ENCODE results near the gene PIAS4.

The PIAS4 gene

DNA sequence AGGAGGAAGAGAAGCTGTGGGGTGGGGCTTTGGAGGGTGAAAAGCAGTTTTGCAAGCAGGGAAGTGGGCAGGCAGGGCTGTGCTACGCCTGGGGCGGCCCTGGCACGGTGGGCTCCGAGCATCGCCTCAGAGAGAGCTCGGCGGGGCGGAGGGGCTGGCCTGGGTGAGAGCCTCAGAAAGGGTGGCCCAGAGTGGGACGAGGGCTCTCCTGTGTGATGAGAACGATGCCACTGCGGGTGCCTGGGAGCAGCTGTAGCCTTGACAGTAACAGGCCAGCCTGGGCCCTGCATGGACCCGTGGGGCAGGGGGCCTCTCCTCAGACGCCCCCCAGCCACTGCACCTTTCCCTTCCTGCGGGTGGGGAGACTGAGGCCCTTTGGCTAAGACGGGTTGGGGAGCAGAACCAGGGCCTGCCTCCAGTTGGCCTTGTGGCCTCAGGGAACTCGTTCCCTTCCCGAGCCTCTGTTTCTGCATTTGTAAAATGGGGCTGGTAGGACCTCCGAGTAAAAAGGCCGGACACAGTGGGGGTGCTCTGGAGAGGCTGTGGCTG is 27.6 kb downstream of the PIAS4 start:
- Mint-ChIP-seq H3K4me3 (no peak overlapping the region), H3K4me1 (ENCODE audit: low read depth) (no peaks in the 10 kb centered on the region)

DNA sequence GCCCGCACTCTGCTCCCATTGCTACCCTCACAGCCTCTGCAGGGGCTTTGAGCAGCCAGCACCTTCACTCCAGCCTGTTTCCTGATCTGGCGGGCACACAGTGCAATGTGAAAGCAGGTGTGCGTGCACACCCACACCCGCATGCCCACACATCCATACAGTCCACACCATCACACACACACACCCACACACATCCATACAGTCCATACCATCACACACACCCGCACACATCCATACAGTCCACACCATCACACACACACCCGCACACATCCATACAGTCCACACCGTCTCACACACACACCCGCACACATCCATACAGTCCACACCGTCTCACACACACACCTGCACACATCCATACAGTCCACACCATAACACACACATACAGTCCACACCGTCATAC is 28.0 kb downstream of the PIAS4 start:
- Mint-ChIP-seq H3K36me3 (ENCODE audit: low read depth) (peaks cover 2% of the 10 kb centered on the region), H3K4me3 (no peak overlapping the region), H3K27ac (no peak overlapping the region), H3K27me3 (ENCODE audit: low read depth) (no peaks in the 10 kb centered on the region), H3K9me3 (no peaks in the 10 kb centered on the region), H3K4me1 (ENCODE audit: low read depth) (no peaks in the 10 kb centered on the region)

More for the DNA sequence above, 27.6 kb downstream of the PIAS4 start:
- H3K27me3 Mint-ChIP-seq (ENCODE audit: low read depth), result no peaks in the 10 kb centered on the region
- peaks cover 2% of the 10 kb centered on the region for H3K36me3 Mint-ChIP-seq (ENCODE audit: low read depth)
- no peak overlapping the region for H3K27ac Mint-ChIP-seq
- no peaks in the 10 kb centered on the region for H3K9me3 Mint-ChIP-seq

DNA sequence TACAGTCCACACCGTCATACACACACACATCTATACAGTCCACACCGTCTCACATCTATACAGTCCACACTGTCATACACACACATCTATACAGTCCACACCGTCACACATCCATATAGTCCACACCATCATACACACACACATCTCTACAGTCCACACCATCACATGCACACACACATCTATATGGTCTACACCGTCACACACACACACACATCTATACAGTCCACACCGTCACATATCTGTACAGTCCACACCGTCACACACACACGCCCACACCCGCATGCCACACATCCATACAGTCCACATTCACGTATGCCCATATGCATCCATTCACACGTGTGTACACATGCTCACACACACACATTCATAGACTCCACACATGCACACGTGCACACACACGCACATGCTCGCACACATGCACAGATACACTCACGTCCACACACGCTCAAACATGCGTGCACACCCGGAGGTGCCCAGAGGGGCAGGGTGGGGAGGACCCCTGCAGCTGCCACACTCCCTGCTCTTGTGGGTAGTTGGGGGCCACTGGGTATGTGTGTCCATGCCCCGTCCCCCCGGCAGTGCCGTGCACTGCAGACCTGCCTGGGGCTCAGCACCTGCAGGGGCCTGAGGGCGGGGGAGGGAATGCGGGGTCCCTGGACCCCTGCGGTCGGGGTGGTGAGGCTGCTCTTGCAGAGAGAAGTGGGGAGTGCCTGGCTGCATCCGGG is 29.2 kb downstream of the PIAS4 start:
- H3K36me3 Mint-ChIP-seq (ENCODE audit: low read depth), result peaks cover 2% of the 10 kb centered on the region
- H3K9me3 Mint-ChIP-seq, result no peaks in the 10 kb centered on the region
- H3K27ac Mint-ChIP-seq, result no peak overlapping the region
- no peak overlapping the region for H3K4me3 Mint-ChIP-seq
- no peaks in the 10 kb centered on the region for H3K4me1 Mint-ChIP-seq (ENCODE audit: low read depth)
- no peaks in the 10 kb centered on the region for H3K27me3 Mint-ChIP-seq (ENCODE audit: low read depth)

DNA sequence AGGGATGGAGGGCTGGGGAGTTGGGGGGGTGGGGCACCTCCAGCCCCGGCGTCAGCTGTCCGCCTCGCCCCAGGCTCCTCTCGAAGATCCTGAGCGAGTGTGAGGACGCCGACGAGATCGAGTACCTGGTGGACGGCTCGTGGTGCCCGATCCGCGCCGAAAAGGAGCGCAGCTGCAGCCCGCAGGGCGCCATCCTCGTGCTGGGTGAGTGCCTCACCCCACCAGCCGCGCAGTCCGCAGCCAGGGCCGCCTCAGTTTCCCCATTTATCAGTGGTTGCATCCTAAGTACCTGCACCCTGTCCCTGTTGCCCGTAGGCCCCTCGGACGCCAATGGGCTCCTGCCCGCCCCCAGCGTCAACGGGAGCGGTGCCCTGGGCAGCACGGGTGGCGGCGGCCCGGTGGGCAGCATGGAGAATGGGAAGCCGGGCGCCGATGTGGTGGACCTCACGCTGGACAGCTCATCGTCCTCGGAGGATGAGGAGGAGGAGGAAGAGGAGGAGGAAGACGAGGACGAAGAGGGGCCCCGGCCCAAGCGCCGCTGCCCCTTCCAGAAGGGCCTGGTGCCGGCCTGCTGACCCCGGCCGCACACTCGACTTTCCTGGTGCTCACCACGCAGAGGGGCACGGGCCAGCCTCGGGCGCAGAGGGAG is 29.9 kb downstream of the PIAS4 start:
- H3K27ac Mint-ChIP-seq, result no peak overlapping the region
- peaks cover 2% of the 10 kb centered on the region for H3K36me3 Mint-ChIP-seq (ENCODE audit: low read depth)
- H3K9me3 Mint-ChIP-seq, result no peaks in the 10 kb centered on the region
- no peaks in the 10 kb centered on the region for H3K27me3 Mint-ChIP-seq (ENCODE audit: low read depth)
- H3K4me1 Mint-ChIP-seq (ENCODE audit: low read depth), result no peaks in the 10 kb centered on the region
- no peak overlapping the region for H3K4me3 Mint-ChIP-seq

DNA sequence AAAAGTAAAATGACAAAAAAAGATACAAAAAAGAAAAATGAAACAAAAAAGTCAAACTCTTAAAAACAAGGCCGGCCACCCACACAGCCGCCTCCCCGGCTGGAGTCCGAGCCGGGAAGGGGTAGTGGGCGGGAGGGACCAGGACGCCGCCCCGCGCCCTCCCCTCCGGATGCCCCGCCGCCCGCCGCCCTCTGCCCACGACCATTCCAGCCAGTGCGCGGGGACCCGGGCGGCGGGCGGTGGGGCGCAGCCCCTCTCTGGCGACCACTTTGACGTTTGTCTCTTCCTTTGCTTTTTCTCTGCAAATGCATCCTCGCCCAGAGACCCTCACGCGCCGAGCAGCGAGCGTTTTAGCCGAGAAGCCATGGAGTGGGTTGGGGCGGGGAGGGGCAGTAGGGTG is 30.5 kb downstream of the PIAS4 start:
- Mint-ChIP-seq H3K4me3 (no peak overlapping the region), H3K9me3 (no peaks in the 10 kb centered on the region), H3K27ac (no peak overlapping the region), H3K27me3 (ENCODE audit: low read depth) (no peaks in the 10 kb centered on the region), H3K36me3 (ENCODE audit: low read depth) (peaks cover 2% of the 10 kb centered on the region), H3K4me1 (ENCODE audit: low read depth) (no peaks in the 10 kb centered on the region)

DNA sequence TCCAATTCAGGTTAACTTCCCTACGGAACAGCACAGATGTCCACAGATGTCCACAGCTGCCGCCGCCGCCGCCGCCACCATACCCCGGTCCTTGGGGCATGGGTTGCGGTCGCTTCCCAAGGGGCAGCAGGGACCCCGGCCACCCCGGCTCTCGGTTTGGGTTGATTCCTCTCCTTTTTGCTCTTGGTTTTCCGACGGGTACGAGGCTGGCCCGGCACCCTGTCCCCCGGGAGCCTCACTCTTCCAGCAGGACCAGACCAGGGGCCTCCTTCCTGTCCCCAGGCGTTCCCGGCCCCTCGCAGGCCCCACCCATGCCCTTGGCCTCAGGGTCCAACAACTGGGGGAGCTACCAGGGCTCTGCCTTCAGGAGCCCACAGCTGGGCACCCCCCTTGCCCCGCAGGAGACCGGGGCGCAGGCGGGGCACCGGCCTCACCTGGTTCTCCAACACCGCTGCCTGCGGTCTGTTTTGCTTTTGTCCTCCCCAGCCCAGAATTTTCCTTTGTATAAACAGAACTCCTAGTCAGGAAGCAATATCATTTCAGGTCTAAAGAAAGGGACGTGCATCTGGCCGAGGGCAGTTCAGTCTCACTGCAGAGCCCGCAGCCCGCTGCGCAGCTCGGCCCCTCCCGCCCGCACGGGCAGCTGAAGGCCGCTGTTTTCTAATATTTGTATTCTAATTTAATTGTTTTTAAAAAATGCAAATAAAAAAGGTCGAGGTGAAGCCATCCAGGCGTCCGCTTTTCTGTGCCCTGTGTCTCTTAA is 31.3 kb downstream of the PIAS4 start:
- H3K27ac Mint-ChIP-seq, result no peak overlapping the region
- H3K36me3 Mint-ChIP-seq (ENCODE audit: low read depth), result peaks cover 2% of the 10 kb centered on the region
- no peak overlapping the region for H3K4me3 Mint-ChIP-seq
- H3K27me3 Mint-ChIP-seq (ENCODE audit: low read depth), result no peaks in the 10 kb centered on the region
- no peaks in the 10 kb centered on the region for H3K4me1 Mint-ChIP-seq (ENCODE audit: low read depth)
- no peaks in the 10 kb centered on the region for H3K9me3 Mint-ChIP-seq

DNA sequence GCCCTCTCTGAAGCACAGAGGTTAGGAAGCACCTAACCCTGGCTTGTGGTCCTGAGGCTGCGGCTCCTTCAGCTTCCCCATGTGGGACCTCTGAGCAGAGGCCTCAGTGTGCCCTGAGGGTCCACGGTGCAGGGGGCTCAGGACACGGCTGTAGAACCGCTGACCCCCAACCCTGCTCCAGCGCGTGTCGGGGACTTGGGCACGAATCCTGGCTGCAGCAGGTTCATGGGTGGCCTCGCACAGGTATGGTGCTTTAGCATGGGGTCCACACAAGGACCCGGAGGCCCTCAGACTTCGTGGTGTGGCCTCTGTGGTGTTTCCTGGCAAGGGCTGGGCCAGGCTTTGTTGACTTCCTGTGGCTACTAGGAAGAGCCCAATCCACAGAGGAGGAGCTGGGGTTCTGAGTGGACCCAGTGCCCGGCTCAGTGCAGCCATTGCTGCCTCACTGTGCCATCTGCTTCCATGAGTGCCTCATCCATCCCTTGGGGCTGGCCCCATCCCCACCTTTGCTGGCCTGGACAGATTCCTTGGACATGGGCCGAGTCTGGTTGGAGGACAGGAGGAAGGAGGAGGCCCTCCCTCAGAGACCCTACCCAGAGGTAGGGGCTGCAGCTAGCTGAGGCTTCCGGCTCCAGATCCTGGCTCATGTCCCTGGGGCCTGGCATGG is 34.7 kb downstream of the PIAS4 start:
- no peak overlapping the region for H3K4me3 Mint-ChIP-seq
- H3K36me3 Mint-ChIP-seq (ENCODE audit: low read depth), result peaks cover 5% of the 10 kb centered on the region
- no peaks in the 10 kb centered on the region for H3K27me3 Mint-ChIP-seq (ENCODE audit: low read depth)
- H3K4me1 Mint-ChIP-seq (ENCODE audit: low read depth), result no peaks in the 10 kb centered on the region
- no peaks in the 10 kb centered on the region for H3K9me3 Mint-ChIP-seq
- H3K27ac Mint-ChIP-seq, result no peak overlapping the region

DNA sequence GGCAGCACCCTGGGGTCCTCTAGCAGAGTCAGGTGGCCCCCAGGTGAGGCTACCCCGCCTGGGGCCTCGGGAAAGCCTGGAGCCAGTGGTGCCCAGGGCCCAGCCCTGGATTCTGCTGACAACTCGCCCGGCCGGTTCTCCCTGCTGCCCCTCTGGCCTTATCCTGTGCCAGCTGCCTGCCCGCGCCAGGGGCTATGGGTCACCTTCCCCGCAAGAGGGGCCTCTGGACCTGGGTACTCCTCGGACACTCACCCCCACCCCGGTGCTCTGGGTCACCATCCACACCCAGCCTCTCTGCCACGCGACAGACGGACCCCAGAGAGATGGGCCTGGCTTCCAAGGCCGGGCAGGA is 35.2 kb downstream of the PIAS4 start:
- H3K4me3 Mint-ChIP-seq, result no peak overlapping the region
- H3K36me3 Mint-ChIP-seq (ENCODE audit: low read depth), result peaks cover 5% of the 10 kb centered on the region
- H3K27me3 Mint-ChIP-seq (ENCODE audit: low read depth), result no peaks in the 10 kb centered on the region
- H3K4me1 Mint-ChIP-seq (ENCODE audit: low read depth), result no peaks in the 10 kb centered on the region
- H3K27ac Mint-ChIP-seq, result no peak overlapping the region
- H3K9me3 Mint-ChIP-seq, result no peaks in the 10 kb centered on the region

DNA sequence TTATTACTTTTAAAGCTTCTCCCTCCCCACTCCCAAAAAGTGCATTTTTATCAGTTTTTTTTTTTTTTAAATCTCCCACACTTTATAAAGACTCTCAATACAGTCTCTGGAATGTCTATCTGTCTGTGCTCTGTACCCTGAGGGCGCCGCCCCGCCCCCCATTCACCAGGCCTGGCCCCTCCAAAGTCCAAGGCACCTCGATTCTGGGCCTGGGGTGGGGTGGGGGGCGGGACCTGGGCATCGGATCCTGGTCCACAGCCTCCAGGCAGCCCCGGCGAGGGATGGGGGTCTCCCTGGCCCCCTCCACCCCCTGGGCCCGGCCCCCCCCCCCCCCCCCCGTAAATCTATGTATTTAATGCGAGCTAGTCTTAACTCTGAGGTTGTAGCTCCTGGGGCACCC is 35.9 kb downstream of the PIAS4 start:
- H3K36me3 Mint-ChIP-seq (ENCODE audit: low read depth), result peaks cover 3% of the 10 kb centered on the region
- H3K4me1 Mint-ChIP-seq (ENCODE audit: low read depth), result no peaks in the 10 kb centered on the region
- no peaks in the 10 kb centered on the region for H3K27me3 Mint-ChIP-seq (ENCODE audit: low read depth)
- no peaks in the 10 kb centered on the region for H3K9me3 Mint-ChIP-seq
- no peak overlapping the region for H3K4me3 Mint-ChIP-seq
- H3K27ac Mint-ChIP-seq, result no peak overlapping the region

DNA sequence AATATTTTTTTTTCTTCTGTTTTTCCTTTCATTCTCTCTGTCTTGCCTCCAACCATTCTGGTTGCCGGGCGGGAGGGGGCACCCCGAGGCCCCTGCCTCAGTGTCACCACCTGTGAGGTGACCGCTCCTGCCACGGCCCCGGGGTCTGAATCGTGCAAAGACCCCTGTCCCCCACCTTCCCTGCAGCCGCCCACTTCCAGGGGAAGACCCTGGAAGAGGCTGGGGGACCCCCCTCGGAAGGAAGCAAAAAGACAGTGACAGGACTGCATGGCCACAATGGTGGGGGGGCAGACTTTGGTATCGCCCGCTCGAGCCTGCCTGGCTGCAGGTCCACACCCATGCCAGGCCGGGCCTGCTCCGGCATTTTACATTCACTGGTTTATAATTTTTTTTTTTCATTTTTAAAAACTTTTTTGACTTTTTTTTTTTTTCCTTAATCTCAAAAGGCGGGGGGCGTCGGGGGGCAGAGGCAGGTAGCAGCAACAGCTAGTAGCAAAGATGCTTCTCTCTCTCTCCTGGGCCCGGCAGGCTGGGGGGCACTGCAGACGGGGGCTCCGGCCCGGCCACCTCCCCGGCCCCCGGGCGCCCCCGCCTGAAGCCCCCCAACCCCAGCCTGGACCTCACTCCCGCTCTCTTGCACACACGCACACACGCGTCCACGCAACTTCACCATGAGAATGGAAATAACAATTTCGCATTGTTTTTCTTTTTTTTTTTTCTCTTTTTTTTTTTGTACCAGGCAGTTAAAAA is 36.6 kb downstream of the PIAS4 start:
- Mint-ChIP-seq H3K9me3 (no peaks in the 10 kb centered on the region), H3K4me3 (no peak overlapping the region), H3K27me3 (ENCODE audit: low read depth) (no peaks in the 10 kb centered on the region), H3K36me3 (ENCODE audit: low read depth) (peaks cover 3% of the 10 kb centered on the region), H3K4me1 (ENCODE audit: low read depth) (no peaks in the 10 kb centered on the region), H3K27ac (no peak overlapping the region)

DNA sequence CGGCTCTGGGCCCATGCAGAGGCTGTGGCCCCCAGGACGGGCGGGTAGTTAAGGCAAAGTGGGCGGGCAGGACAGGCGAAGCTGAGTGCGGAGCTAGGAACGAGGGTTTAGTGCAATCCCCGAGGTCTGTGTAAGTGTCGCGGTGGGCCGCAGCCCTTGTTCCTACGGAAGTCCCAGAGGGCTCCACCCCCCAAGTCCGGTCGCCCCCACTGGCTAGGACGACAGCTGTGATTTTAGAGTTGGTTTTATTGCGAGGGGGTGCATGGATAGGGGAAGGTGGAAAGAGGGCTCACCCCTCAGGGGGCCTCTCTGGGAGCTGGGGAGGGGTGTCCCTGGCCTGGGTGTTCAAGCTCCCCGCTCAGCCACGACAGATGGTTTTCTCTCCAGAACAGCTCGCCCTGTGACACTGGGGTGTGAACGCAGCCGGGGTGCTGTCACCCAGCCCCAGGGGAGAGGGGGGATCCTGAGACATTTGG is 37.5 kb downstream of the PIAS4 start:
- Mint-ChIP-seq H3K27me3 (ENCODE audit: low read depth) (no peaks in the 10 kb centered on the region), H3K36me3 (ENCODE audit: low read depth) (peaks cover 8% of the 10 kb centered on the region), H3K9me3 (no peaks in the 10 kb centered on the region), H3K4me3 (no peak overlapping the region), H3K4me1 (ENCODE audit: low read depth) (no peaks in the 10 kb centered on the region), H3K27ac (no peak overlapping the region)

DNA sequence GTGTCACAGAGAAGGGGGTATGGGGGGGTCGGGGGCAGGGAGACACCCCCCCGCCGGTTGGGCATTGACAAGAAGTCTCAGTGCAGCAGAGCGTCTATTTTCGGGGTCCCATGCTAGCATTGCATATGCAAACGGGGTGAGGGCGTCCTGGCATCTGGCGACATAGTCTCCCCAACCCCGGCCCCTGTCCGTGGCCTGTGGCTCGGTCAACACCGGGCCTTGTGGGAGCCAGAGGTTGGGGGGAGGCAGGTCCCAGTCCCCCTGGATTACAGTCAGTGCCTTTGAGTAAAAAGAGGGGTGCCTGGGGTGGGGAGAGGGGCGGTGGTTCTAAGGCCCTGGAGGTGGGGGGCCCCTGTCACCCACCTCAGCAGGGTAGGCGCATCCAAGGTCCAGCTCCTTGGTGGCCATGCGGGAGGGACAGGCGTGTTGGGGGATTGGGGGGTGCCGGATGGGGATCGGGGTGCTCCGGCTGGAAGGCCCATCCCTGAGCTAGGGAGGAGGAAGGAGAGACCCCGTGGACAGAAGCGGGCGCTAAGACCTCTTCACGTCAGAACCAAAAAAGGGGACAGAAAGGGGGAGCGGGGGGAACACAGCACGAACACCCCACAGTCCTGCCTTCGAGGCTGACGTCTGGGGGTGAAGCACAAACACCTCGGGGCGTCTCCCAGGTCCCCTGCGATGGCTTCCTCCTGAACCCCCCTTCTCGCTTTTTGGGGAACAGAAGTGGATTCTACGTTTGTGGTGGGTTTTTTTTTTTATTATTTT is 38.2 kb downstream of the PIAS4 start:
- peaks cover 4% of the 10 kb centered on the region for H3K4me1 Mint-ChIP-seq (ENCODE audit: low read depth)
- H3K4me3 Mint-ChIP-seq, result no peak overlapping the region
- peaks cover 12% of the 10 kb centered on the region for H3K36me3 Mint-ChIP-seq (ENCODE audit: low read depth)
- no peaks in the 10 kb centered on the region for H3K27me3 Mint-ChIP-seq (ENCODE audit: low read depth)
- H3K27ac Mint-ChIP-seq, result no peak overlapping the region
- H3K9me3 Mint-ChIP-seq, result no peaks in the 10 kb centered on the region

DNA sequence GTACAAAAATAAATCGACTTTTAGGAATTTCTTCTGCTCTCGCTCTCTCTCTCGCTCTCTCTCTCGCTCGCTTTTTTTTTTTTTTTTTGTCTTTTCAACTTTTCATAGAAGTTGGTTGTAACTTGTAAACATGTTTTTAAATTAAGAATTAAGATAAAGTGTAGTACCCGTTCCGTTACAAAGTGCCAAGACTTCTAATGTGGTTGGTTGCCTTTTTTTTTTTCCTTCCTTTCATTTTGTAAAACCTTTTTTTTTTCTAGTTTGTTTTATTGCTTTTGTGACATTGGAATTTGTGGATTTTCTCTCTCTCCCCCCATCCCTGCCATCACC is 38.8 kb downstream of the PIAS4 start:
- Mint-ChIP-seq H3K4me3 (no peak overlapping the region), H3K27ac (peak overlapping the region; percentile 7), H3K27me3 (ENCODE audit: low read depth) (no peaks in the 10 kb centered on the region), H3K36me3 (ENCODE audit: low read depth) (peaks cover 16% of the 10 kb centered on the region), H3K4me1 (ENCODE audit: low read depth) (peaks cover 4% of the 10 kb centered on the region), H3K9me3 (no peaks in the 10 kb centered on the region)

All from T-helper 1 cell treated with Interleukin-12 subunit alpha and Interleukin-12 subunit beta and Interleukin-4 antibody, amounts not matched to agents 30 μg/mL and 1 μg/mL, for 36 hours (primary cell).